ENCODE results near the gene DLK2.
A peak's percentile ranks its signal among the peaks of the same experiment; 100 is the strongest.

GRCh38 chr6:43436577-43437282, 18.6 kb downstream of the DLK2 start:
- TF ChIP-seq POLR2A (IDR thresholded peaks at IDR 0.05) (no peak), CTCF (IDR thresholded peaks at IDR 0.05) (no peak), POLR2AphosphoS5 (IDR thresholded peaks at IDR 0.05; ENCODE audit: insufficient read depth in 1 of 2, low read depth in 1 of 2) (peak in 1 of 2 donors; percentile 25)

Data from vagina (tissue), 2 donors.